IMR-90 (cell line): ENCODE results near the gene WDR27. TPM values are rescaled to one million over a fixed set of nuclear protein-coding genes. Genes with fewer than 3 reads are reported as not detected.

ENCODE experiments used
- ATAC-seq: fragments of 200-7000 bp; cut with Tn5 transposase; 2 replicates; pipeline ENCODE4 v1.9.1; 2020; ENCODE audit warnings: low read depth, mild to moderate bottlenecking, moderate library complexity
- BruUV-seq: library from RNA; stranded (reverse); fragments of 400-500 nt; replicated peaks from 2 replicates; lab custom pipeline; 2021; lab: Mats Ljungman, UMichigan
- CTCF ChIA-PET: fragments of 300-600 bp; formaldehyde crosslinking; extraction: SDS; loops from one replicate; lab custom pipeline; 2021; ENCODE audit warnings: antibody characterized with exemption; lab: Yijun Ruan, JAX
- POLR2A ChIA-PET: fragments of 300-600 bp; sonication (Branson Sonifier 250); formaldehyde crosslinking; loops from one replicate; lab custom pipeline; 2022; ENCODE audit warnings: antibody characterized with exemption; ENCODE audit not compliant: unreplicated experiment; lab: Charles Lee
- DNase-seq: peaks from one replicate; pipeline ENCODE4 v3.0.0; 2013
- H2AFZ ChIP-seq: replicated peaks from 2 replicates; pipeline ENCODE3; 2013; ENCODE audit warnings: low read length, mild to moderate bottlenecking; ENCODE audit not compliant: poor library complexity
- H2AK5ac ChIP-seq: 2 replicates; pipeline ENCODE4 v1.6.1; 2013; ENCODE audit warnings: low read depth, low read length, inconsistent platforms
- H2AK9ac ChIP-seq: replicated peaks from 2 replicates; pipeline ENCODE3; 2013; ENCODE audit warnings: mild to moderate bottlenecking, low read depth, low read length, moderate library complexity; ENCODE audit not compliant: poor library complexity
- H2BK120ac ChIP-seq: 2 replicates; pipeline ENCODE4 v1.6.1; 2013; ENCODE audit warnings: low read depth, low read length, inconsistent platforms
- H2BK15ac ChIP-seq: 3 replicates; pipeline ENCODE4 v1.6.1; 2013; ENCODE audit warnings: low read depth, low read length, inconsistent platforms
- H2BK20ac ChIP-seq: 2 replicates; pipeline ENCODE4 v1.6.1; 2013; ENCODE audit warnings: low read depth, mild to moderate bottlenecking, inconsistent platforms, low read length, moderate library complexity
- H2BK5ac ChIP-seq: 2 replicates; pipeline ENCODE4 v1.6.1; 2013; ENCODE audit warnings: mild to moderate bottlenecking, low read depth, low read length, inconsistent platforms; ENCODE audit not compliant: poor library complexity, severe bottlenecking
- H3K14ac ChIP-seq: replicated peaks from 2 replicates; pipeline ENCODE4 v1.6.1; 2013; ENCODE audit warnings: low read depth, low read length, inconsistent platforms
- H3K18ac ChIP-seq: 2 replicates; pipeline ENCODE4 v1.6.1; 2013; ENCODE audit warnings: low read depth, low read length, control low read depth
- H3K23ac ChIP-seq: 2 replicates; pipeline ENCODE4 v1.6.1; 2013; ENCODE audit warnings: low read depth, low read length, inconsistent platforms
- H3K27ac ChIP-seq: 2 replicates; pipeline ENCODE4 v1.5.1; 2013; ENCODE audit warnings: mild to moderate bottlenecking, control low read depth, low read length; ENCODE audit not compliant: insufficient read depth
- H3K27me3 ChIP-seq: 2 replicates; pipeline ENCODE4 v1.6.1; 2013; ENCODE audit warnings: low read length; ENCODE audit not compliant: control insufficient read depth, insufficient read depth
- H3K36me3 ChIP-seq: 2 replicates; pipeline ENCODE4 v1.6.1; 2013; ENCODE audit warnings: low read length, mixed read lengths; ENCODE audit not compliant: control insufficient read depth, insufficient read depth
- H3K4ac ChIP-seq: 2 replicates; pipeline ENCODE4 v1.6.1; 2013; ENCODE audit warnings: low read depth, low read length, inconsistent platforms
- H3K4me1 ChIP-seq: 2 replicates; pipeline ENCODE4 v1.6.1; 2013; ENCODE audit warnings: low read length, mixed read lengths; ENCODE audit not compliant: control insufficient read depth, insufficient read depth
- H3K4me2 ChIP-seq: 2 replicates; pipeline ENCODE4 v1.6.1; 2013; ENCODE audit warnings: low read depth, mild to moderate bottlenecking, control low read depth, low read length, moderate library complexity
- H3K4me3 ChIP-seq: 2 replicates; pipeline ENCODE4 v1.5.1; 2013; ENCODE audit warnings: low read depth, mild to moderate bottlenecking, control low read depth, low read length, moderate library complexity; ENCODE audit not compliant: insufficient read depth
- H3K56ac ChIP-seq: 2 replicates; pipeline ENCODE4 v1.6.1; 2013; ENCODE audit warnings: low read length, inconsistent platforms; ENCODE audit not compliant: insufficient read depth; ENCODE audit errors: extremely low read depth
- H3K79me1 ChIP-seq, 2 experiments: 2 replicates each; pipeline ENCODE4 v1.6.1; 2013; ENCODE audit warnings: low read length in 2 of 2, inconsistent platforms in 1 of 2, low read depth in 1 of 2
- H3K9ac ChIP-seq: 2 replicates; pipeline ENCODE4 v1.6.1; 2013; ENCODE audit warnings: low read depth, low read length, control low read depth
- H3K9me1 ChIP-seq: 2 replicates; pipeline ENCODE4 v1.6.1; 2013; ENCODE audit warnings: low read length, inconsistent platforms; ENCODE audit not compliant: insufficient read depth
- H3K9me3 ChIP-seq: 2 replicates; pipeline ENCODE4 v1.6.1; 2013; ENCODE audit warnings: low read length; ENCODE audit not compliant: control insufficient read depth, insufficient read depth
- H4K20me1 ChIP-seq: 2 replicates; pipeline ENCODE4 v1.6.1; 2013; ENCODE audit warnings: low read length, inconsistent platforms; ENCODE audit not compliant: insufficient read depth
- H4K5ac ChIP-seq: 2 replicates; pipeline ENCODE4 v1.6.1; 2013; ENCODE audit warnings: mild to moderate bottlenecking, low read depth, low read length, control low read depth
- H4K8ac ChIP-seq, 2 experiments: 2 replicates each; pipeline ENCODE4 v1.6.1; 2013; ENCODE audit warnings: low read depth in 2 of 2, low read length in 2 of 2, control low read depth in 1 of 2, inconsistent platforms in 1 of 2
- H4K91ac ChIP-seq: 2 replicates; pipeline ENCODE4 v1.6.1; 2013; ENCODE audit warnings: low read depth, low read length, inconsistent platforms; ENCODE audit not compliant: insufficient read depth
- BHLHE40 ChIP-seq: fragments of 150-350 bp; IDR thresholded peaks from 2 replicates; pipeline ENCODE4 v1.6.1; 2016; ENCODE audit warnings: mild to moderate bottlenecking, low read depth, low read length
- CEBPB ChIP-seq: IDR thresholded peaks from 2 replicates; pipeline ENCODE4 v1.6.1; 2012; ENCODE audit warnings: low read depth, low read length, improper control_type of control experiment
- CHD1 ChIP-seq: IDR thresholded peaks from 2 replicates; pipeline ENCODE4 v1.6.1; 2012; ENCODE audit warnings: low read depth, low read length, improper control_type of control experiment
- ELK1 ChIP-seq: fragments of 150-350 bp; IDR thresholded peaks from 2 replicates; pipeline ENCODE4 v1.6.1; 2016; ENCODE audit warnings: low read depth, mild to moderate bottlenecking, low read length, moderate library complexity, borderline replicate concordance
- MAFK ChIP-seq: IDR thresholded peaks from 2 replicates; pipeline ENCODE4 v1.6.1; 2012; ENCODE audit warnings: low read depth, low read length, improper control_type of control experiment
- MAZ ChIP-seq: IDR thresholded peaks from 2 replicates; pipeline ENCODE4 v1.6.1; 2012; ENCODE audit warnings: low read depth, mild to moderate bottlenecking, low read length, improper control_type of control experiment, moderate library complexity, borderline replicate concordance
- NFE2L2 ChIP-seq: fragments of 150-350 bp; IDR thresholded peaks from 2 replicates; pipeline ENCODE4 v1.6.1; 2016; ENCODE audit warnings: low read depth, mild to moderate bottlenecking, low read length
- RAD21 ChIP-seq: IDR thresholded peaks from 2 replicates; pipeline ENCODE4 v1.6.1; 2012; ENCODE audit warnings: low read length, improper control_type of control experiment
- RCOR1 ChIP-seq: IDR thresholded peaks from 2 replicates; pipeline ENCODE4 v1.6.1; 2012; ENCODE audit warnings: mild to moderate bottlenecking, low read length, improper control_type of control experiment; ENCODE audit not compliant: insufficient replicate concordance
- SMC3 ChIP-seq: fragments of 150-350 bp; IDR thresholded peaks from 2 replicates; pipeline ENCODE4 v1.6.1; 2016; ENCODE audit warnings: low read depth, mild to moderate bottlenecking, antibody characterized with exemption, low read length, moderate library complexity
- USF2 ChIP-seq: fragments of 150-350 bp; IDR thresholded peaks from 2 replicates; pipeline ENCODE4 v1.6.1; 2017; ENCODE audit warnings: mild to moderate bottlenecking, antibody characterized with exemption, low read length, low read depth
- dilution Hi-C: fragments of 300-500 bp; cut with HindIII; formaldehyde crosslinking; loops from one replicate; pipeline ENCODE4 v1.14.3; 2018; ENCODE audit warnings: low sequenced_read_pairs; ENCODE audit not compliant: unreplicated experiment
- in situ Hi-C: fragments of 300-500 bp; cut with MboI; formaldehyde crosslinking; loops from 3 replicates; pipeline ENCODE4 v1.14.3; 2019; ENCODE audit warnings: low sequenced_read_pairs, inconsistent platforms, mixed read lengths
- intact Hi-C: fragments of 100-400 bp; cut with micrococcal nuclease; formaldehyde crosslinking; loops from 2 replicates; pipeline ENCODE4 v1.10.0; 2022
- polyA plus RNA-seq, 3 experiments: library from polyadenylated mRNA; depleted of rRNA; stranded (reverse); fragments of >200 nt; gene quantifications; 2 replicates each; pipeline ENCODE4 v1.2.3, GENCODE V29; 2012; ENCODE audit warnings: low replicate concordance in 1 of 3
- total RNA-seq: library from RNA; depleted of rRNA; stranded (reverse); fragments of >200 nt; gene quantifications from 2 replicates; pipeline ENCODE4 v1.2.3, GENCODE V29; 2012

Gene WDR27
- total and polyA plus RNA-seq, 2 of the 4 experiments (the other 2 are of a cell fraction), result 7.0 to 18.5 TPM

- Histone ChIP-seq H4K20me1 (no peaks in the 10 kb centered on the region), H3K9me3 (no peaks in the 10 kb centered on the region), H3K9me1 (no peaks in the 10 kb centered on the region), H3K27ac (no peak overlapping the region), H2AK5ac (no peak overlapping the region), H3K23ac (no peak overlapping the region), H4K8ac (no peak overlapping the region), H3K4me1 (peaks cover 2% of the 10 kb centered on the region; the same call in 1 of the 2 replicates), H2BK5ac (no peak overlapping the region), H4K91ac (no peak overlapping the region), H3K18ac (no peak overlapping the region), H3K56ac (no peak overlapping the region), H2AK9ac (no peak overlapping the region), H3K4me3 (no peak overlapping the region), H2BK15ac (no peak overlapping the region), H3K14ac (no peak overlapping the region), H3K4me2 (no peak overlapping the region), H2AFZ (no peak overlapping the region), H3K79me1 (no peaks in the 10 kb centered on the region), H2BK20ac (no peak overlapping the region), H2BK120ac (no peak overlapping the region), H3K9ac (no peak overlapping the region), H3K4ac (no peak overlapping the region), H3K27me3 (peaks cover 4% of the 10 kb centered on the region), H3K36me3 (no peaks in the 10 kb centered on the region), H4K5ac (no peak overlapping the region)
- BruUV-seq, result no TSS peak
- dilution Hi-C loops (no loop called here), in situ Hi-C loops (no loop called here), intact Hi-C loops (no loop called here)
- DNase-seq (peak; percentile 49), ATAC-seq (peak; percentile 93)
- ChIA-PET POLR2A (no interaction called here), CTCF (no interaction called here)
- TF ChIP-seq ELK1 (no peak), USF2 (no peak), MAFK (no peak), CHD1 (no peak), CEBPB (no peak), RCOR1 (no peak), NFE2L2 (no peak), RAD21 (no peak), MAZ (no peak), BHLHE40 (no peak), SMC3 (no peak)
These were observed 39.5 kb upstream of the WDR27 start for GRCh38 chr6:169741344-169741743.
